ENCODE results near the gene VASH1. TPM values are rescaled to one million over a fixed set of nuclear protein-coding genes. Genes with fewer than 3 reads are reported as not detected.
A peak's percentile ranks its signal among the peaks of the same experiment; 100 is the strongest.

The VASH1 gene
- total and polyA plus RNA-seq, 5 donors from 2014 or later: 0.16 to 8.2 (median 1.1) TPM

DNA sequence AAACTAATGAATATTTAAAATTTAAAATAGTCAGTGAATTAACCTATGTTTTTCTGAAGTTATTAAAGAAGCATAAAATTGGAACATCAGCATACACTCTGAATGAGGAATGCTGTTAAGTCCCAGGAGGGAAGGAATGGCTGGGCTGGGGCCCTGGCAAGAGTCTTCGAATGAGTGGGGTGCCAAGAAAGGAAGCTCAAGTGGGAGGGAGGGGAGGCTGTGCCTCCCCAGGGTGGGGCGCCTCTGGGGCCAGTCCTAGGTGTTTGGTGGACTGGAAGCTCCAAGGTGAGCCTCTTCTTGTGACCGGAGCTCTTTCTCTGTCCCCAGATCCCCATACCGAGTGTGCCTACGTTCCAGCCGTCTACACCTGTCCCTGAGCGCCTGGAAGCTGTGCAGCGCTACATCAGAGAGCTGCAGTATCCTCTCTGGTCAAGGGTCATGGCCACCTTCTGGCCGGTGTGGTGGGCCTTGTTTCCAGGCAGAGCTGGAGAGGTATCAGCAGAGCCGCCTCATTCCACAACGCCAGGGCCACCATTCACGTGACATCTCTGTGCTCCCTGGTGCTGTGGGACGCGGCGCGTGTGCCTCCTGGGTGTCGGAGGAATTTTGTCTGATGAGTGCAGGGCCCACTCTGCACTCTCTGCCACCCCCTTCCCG, 8.5 kb downstream of the VASH1 start:
- H3K27me3 Mint-ChIP-seq: peaks cover 15% of the 10 kb centered on the region
- Histone ChIP-seq H3K4me1 (ENCODE audit: control insufficient read depth, insufficient read depth, low read length, poor library complexity, severe bottlenecking) (peaks cover 20% of the 10 kb centered on the region), H3K27ac (ENCODE audit: insufficient read depth, low read length, poor library complexity, severe bottlenecking) (no peak overlapping the region), H3K36me3 (ENCODE audit: control insufficient read depth, insufficient read depth, low read length) (no peaks in the 10 kb centered on the region), H3K9me3 (ENCODE audit: control insufficient read depth in 2 of 2, low read length in 2 of 2) (no peaks in the 10 kb centered on the region), H3K27me3 (ENCODE audit: control insufficient read depth, insufficient read depth, low read length) (no peaks in the 10 kb centered on the region), H3K4me3 (ENCODE audit: low read depth, low read length) (no peak overlapping the region)
- no peaks in the 10 kb centered on the region for H3K36me3 Mint-ChIP-seq
- ATAC-seq (ENCODE audit: low read depth in 2 of 2) (no peak), DNase-seq (no peak)
- H3K27ac Mint-ChIP-seq: no peak overlapping the region
- no peaks in the 10 kb centered on the region for H3K9me3 Mint-ChIP-seq
- peaks cover 0 to 19% (median 8%) of the 10 kb centered on the region in 4 donors for H3K4me1 Mint-ChIP-seq
- H3K4me3 Mint-ChIP-seq: no peak overlapping the region

DNA sequence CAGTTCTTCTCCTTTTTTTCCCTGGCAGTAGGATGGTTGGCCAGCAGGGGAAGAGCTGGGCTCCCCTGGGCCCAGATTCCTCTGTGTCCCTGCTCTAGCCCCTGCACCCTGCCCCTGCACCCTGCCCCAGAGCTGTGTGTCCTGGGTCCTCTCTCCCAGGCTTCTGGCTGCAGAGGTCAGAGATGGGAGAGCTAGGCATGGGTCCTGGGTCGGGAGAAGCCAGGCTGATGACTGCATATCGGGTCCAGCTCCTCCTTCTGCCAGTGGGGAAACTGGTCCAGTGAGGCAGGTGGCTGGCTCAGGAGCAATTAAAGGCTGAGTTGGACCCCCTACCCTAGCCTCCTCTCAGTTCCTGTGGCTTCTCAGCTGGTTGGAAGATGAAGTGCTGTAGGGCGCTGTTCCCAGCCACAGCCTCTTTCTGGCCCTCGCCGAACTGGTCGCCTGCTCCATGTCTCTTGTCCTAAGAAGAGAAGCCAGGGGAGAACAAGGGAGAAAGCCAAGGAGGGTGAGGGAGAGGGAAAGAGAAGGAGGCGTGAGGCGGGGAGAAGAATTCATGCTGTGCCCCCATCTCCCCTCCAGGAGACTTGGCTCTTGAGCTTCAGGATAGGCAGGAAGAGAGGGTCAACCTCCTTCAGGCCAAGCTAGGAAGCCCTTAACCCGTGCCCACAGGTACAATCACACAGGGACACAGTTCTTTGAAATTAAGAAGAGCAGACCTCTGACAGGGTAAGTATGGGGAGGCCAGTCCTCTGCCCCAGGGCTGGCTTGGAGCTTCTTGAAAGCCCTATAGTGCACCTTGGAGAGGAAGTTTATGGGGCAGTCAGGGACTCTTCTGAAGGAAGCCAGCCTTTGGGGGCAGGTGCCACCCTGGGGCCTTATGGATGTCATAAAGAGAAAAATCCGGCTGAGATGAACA, 9.5 kb downstream of the VASH1 start:
- no peaks in the 10 kb centered on the region for H3K9me3 ChIP-seq (ENCODE audit: control insufficient read depth in 2 of 2, low read length in 2 of 2)
- no peak overlapping the region for H3K27ac Mint-ChIP-seq
- DNase-seq (no peak), ATAC-seq (ENCODE audit: low read depth in 2 of 2) (no peak)
- peaks cover 10% of the 10 kb centered on the region for H3K27me3 Mint-ChIP-seq
- H3K9me3 Mint-ChIP-seq: no peaks in the 10 kb centered on the region
- no peak overlapping the region for H3K27ac ChIP-seq (ENCODE audit: insufficient read depth, low read length, poor library complexity, severe bottlenecking)
- H3K27me3 ChIP-seq (ENCODE audit: control insufficient read depth, insufficient read depth, low read length): no peaks in the 10 kb centered on the region
- H3K36me3 ChIP-seq (ENCODE audit: control insufficient read depth, insufficient read depth, low read length): no peaks in the 10 kb centered on the region
- peaks cover 0 to 19% (median 7%) of the 10 kb centered on the region in 4 donors for H3K4me1 Mint-ChIP-seq
- no peak overlapping the region for H3K4me3 Mint-ChIP-seq
- H3K4me3 ChIP-seq (ENCODE audit: low read depth, low read length): no peak overlapping the region
- H3K36me3 Mint-ChIP-seq: no peaks in the 10 kb centered on the region
- peaks cover 20% of the 10 kb centered on the region for H3K4me1 ChIP-seq (ENCODE audit: control insufficient read depth, insufficient read depth, low read length, poor library complexity, severe bottlenecking)

DNA sequence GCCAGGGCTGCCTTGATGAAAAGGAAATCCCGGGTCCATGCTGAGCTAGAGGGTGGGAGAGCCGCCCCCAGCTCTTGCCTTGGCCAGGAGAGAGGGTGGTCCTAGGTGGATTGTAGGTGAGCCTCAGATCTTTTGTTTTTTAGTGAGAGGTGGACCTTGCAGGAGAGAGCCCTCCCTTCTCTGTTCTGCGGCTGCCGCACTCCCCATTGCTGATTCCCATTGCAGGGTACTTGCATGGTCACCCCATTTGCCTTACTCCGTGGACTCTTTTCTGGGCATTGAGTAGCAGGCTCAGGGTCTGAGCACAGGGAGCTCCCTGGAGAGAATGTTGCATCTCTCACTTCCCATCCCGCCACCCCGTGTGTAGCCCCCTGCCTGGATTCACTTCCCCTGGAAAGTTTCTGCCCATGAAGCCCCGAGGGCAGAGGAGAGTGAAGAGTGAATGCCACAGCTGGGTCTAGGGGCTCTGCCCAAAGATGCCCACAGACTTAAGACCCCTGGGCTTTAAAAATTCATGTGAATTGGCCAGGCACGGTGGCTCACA, 10.2 kb downstream of the VASH1 start:
- no peaks in the 10 kb centered on the region for H3K36me3 Mint-ChIP-seq

DNA sequence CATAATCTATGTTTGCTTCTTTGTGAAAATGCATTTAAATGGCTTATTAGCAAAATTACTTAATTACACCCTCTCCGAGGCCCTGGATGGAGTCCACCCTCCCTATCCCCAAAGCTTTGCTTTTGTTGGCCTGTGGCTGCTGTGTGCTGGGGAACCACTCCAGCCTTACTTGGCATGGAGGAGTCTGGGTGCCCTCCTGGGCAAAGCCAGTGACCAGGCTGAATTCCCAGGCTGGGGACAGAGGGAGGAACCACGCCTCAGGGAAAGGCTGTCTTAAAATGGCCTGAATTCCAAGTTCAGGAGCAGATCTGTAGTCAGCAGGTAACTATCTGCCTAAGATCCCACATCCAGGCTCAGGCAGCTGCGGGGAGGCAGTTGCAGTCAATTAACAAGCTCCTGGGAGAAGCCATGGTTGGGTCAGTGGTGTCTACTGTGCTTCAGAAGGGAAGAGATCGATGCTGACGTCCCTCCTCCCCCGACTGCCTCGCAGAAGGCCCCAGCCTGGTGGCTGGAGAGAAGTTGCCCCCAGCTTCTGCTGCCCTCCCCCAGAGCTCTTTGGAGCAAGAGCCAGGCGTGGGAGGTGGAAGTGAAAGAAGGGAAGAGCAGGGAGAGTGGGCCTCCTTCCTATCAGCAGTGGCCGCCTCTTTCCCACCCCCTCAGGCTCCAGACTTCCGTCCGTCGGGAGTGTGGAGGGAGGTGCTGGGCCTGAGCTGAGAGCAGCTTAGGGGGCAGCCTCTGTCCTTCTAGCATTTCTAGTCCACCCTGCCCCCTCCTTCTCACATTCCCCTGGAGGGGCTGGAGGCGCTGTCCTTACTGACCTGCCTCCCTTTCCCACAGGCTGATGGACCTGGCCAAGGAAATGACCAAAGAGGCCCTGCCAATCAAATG, 11.3 kb downstream of the VASH1 start:
- H3K4me1 ChIP-seq (ENCODE audit: control insufficient read depth, insufficient read depth, low read length, poor library complexity, severe bottlenecking): peaks cover 20% of the 10 kb centered on the region
- peaks cover 0 to 18% (median 4%) of the 10 kb centered on the region in 4 donors for H3K4me1 Mint-ChIP-seq
- no peak overlapping the region for H3K27ac Mint-ChIP-seq

More for the DNA sequence above, 10.2 kb downstream of the VASH1 start:
- Mint-ChIP-seq H3K9me3 (no peaks in the 10 kb centered on the region), H3K27me3 (peaks cover 10% of the 10 kb centered on the region), H3K27ac (no peak overlapping the region), H3K4me3 (no peak overlapping the region), H3K4me1 (peaks cover 0 to 19% (median 5%) of the 10 kb centered on the region in 4 donors)
- Histone ChIP-seq H3K4me3 (ENCODE audit: low read depth, low read length) (no peak overlapping the region), H3K4me1 (ENCODE audit: control insufficient read depth, insufficient read depth, low read length, poor library complexity, severe bottlenecking) (peaks cover 20% of the 10 kb centered on the region), H3K9me3 (ENCODE audit: control insufficient read depth in 2 of 2, low read length in 2 of 2) (no peaks in the 10 kb centered on the region), H3K27ac (ENCODE audit: insufficient read depth, low read length, poor library complexity, severe bottlenecking) (no peak overlapping the region), H3K36me3 (ENCODE audit: control insufficient read depth, insufficient read depth, low read length) (no peaks in the 10 kb centered on the region), H3K27me3 (ENCODE audit: control insufficient read depth, insufficient read depth, low read length) (no peaks in the 10 kb centered on the region)
- ATAC-seq (ENCODE audit: low read depth in 2 of 2) (no peak), DNase-seq (no peak)

DNA sequence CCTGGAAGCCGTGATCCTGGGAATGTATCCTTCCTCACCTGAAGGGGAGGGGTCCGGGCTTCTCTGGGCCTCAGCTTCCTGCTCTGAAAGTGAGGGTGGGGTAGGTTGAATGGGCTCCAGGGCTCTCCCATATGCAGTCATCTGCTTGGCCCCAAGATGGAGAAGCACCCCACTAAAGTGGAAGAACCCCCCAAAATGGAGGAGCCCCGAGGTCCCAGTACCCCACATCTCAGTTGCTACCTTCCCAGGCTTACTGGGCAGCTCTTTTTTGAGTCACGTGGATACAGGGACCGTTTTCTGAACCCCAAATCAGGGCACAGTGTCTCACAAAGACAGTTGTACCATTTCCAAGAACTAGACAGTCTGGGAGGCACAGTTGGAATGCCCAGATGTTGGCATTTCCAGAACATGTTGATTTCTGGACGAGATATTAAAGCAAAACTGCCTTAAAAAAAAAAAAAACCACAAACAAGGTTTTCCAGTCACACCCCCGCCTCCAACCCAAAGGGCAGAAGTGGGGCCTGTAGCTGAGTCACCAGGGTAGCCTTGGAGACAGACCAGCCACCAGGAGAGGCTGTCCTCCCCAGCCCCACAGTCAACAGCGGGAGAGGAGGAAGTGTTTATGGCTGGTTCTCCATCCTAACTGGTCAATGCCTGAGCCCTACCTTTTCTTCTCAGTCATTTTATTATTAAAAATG, 12.1 kb downstream of the VASH1 start:
- no peaks in the 10 kb centered on the region for H3K9me3 ChIP-seq (ENCODE audit: control insufficient read depth in 2 of 2, low read length in 2 of 2)
- no peak overlapping the region for H3K4me3 ChIP-seq (ENCODE audit: low read depth, low read length)
- H3K4me1 Mint-ChIP-seq: peaks cover 0 to 10% (median 0%) of the 10 kb centered on the region in 4 donors
- DNase-seq: no peak
- H3K27me3 Mint-ChIP-seq: peaks cover 4% of the 10 kb centered on the region
- H3K36me3 ChIP-seq (ENCODE audit: control insufficient read depth, insufficient read depth, low read length): no peaks in the 10 kb centered on the region
- no peak for ATAC-seq (ENCODE audit: low read depth in 2 of 2)
- H3K27ac ChIP-seq (ENCODE audit: insufficient read depth, low read length, poor library complexity, severe bottlenecking): no peak overlapping the region
- H3K27me3 ChIP-seq (ENCODE audit: control insufficient read depth, insufficient read depth, low read length): no peaks in the 10 kb centered on the region
- H3K4me3 Mint-ChIP-seq: no peak overlapping the region
- peak overlapping the region in 1 of 3 donors; percentile 77 for H3K27ac Mint-ChIP-seq
- no peaks in the 10 kb centered on the region for H3K9me3 Mint-ChIP-seq
- peaks cover 12% of the 10 kb centered on the region for H3K4me1 ChIP-seq (ENCODE audit: control insufficient read depth, insufficient read depth, low read length, poor library complexity, severe bottlenecking)
- no peaks in the 10 kb centered on the region for H3K36me3 Mint-ChIP-seq

More for the DNA sequence above, 11.3 kb downstream of the VASH1 start:
- H3K36me3 Mint-ChIP-seq: no peaks in the 10 kb centered on the region
- H3K27me3 Mint-ChIP-seq: peaks cover 8% of the 10 kb centered on the region
- no peak for DNase-seq
- Histone ChIP-seq H3K4me3 (ENCODE audit: low read depth, low read length) (no peak overlapping the region), H3K36me3 (ENCODE audit: control insufficient read depth, insufficient read depth, low read length) (no peaks in the 10 kb centered on the region), H3K27ac (ENCODE audit: insufficient read depth, low read length, poor library complexity, severe bottlenecking) (no peak overlapping the region), H3K9me3 (ENCODE audit: control insufficient read depth in 2 of 2, low read length in 2 of 2) (no peaks in the 10 kb centered on the region), H3K27me3 (ENCODE audit: control insufficient read depth, insufficient read depth, low read length) (no peaks in the 10 kb centered on the region)
- ATAC-seq (ENCODE audit: low read depth in 2 of 2): no peak
- no peaks in the 10 kb centered on the region for H3K9me3 Mint-ChIP-seq
- H3K4me3 Mint-ChIP-seq: no peak overlapping the region

DNA sequence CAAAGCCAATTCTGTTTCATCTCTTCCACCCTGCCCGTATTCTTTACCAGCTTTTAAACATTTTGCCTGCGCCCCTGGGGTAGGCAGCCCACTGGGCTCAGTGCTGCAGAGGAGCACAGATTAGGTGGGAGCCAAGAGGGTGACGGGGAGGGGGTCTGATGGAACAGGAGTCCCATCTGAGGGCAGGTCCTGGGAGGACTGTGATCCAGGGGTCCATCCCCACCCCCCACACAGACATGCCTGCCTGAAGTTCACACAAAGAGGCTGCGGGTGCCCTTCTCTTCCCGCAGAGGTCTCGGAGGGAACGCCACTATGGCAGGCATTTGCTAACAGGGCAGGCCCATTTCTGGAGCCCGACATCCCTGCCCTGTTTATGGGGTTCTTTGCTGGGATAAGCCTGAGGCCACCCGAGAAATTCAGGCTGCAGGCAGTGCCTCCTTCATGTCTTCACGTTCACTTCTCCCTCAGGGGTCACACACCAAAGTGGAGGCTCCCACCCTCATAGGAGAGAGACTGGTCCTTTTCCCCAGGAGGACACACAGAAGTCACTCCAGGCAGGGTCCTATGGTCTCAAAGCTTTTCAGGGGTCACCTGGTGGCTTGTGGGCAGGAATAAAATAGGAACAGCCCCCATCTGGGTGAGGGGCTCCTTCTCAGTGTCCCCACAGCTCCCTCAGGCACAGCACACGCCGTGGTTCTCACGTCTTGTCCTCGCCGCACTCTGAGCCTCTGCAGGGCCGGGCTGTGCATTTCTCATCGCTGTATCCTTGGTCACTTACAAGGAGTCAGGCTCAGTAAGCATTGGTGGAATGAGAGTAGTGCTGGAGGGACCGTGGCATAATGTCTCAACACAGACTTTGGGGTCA, 12.9 kb downstream of the VASH1 start:
- no peak overlapping the region for H3K4me3 Mint-ChIP-seq

More for the DNA sequence above, 12.9 kb downstream of the VASH1 start:
- Mint-ChIP-seq H3K9me3 (no peaks in the 10 kb centered on the region), H3K4me1 (peaks cover 0 to 2% (median 0%) of the 10 kb centered on the region in 4 donors), H3K36me3 (no peaks in the 10 kb centered on the region), H3K27ac (peak overlapping the region in 1 of 3 donors; percentile 77), H3K27me3 (peaks cover 4% of the 10 kb centered on the region)
- H3K27ac ChIP-seq (ENCODE audit: insufficient read depth, low read length, poor library complexity, severe bottlenecking): no peak overlapping the region
- H3K27me3 ChIP-seq (ENCODE audit: control insufficient read depth, insufficient read depth, low read length): no peaks in the 10 kb centered on the region
- DNase-seq (no peak), ATAC-seq (ENCODE audit: low read depth in 2 of 2) (no peak)
- H3K9me3 ChIP-seq (ENCODE audit: control insufficient read depth in 2 of 2, low read length in 2 of 2): no peaks in the 10 kb centered on the region
- no peaks in the 10 kb centered on the region for H3K36me3 ChIP-seq (ENCODE audit: control insufficient read depth, insufficient read depth, low read length)
- H3K4me1 ChIP-seq (ENCODE audit: control insufficient read depth, insufficient read depth, low read length, poor library complexity, severe bottlenecking): peaks cover 4% of the 10 kb centered on the region
- H3K4me3 ChIP-seq (ENCODE audit: low read depth, low read length): no peak overlapping the region
